GM11168 (cell line): Measurements from ENCODE around the gene FXYD3.
"Not testable (repeated sequence)": the region's sequence is repeated elsewhere in the genome, so short reads cannot be mapped to it uniquely, and the experiment has no call there.

Experiments used
- in situ Hi-C: fragments of 300-500 bp; cut with MboI; formaldehyde crosslinking; loops from one replicate; pipeline ENCODE4 v1.12.0; 2022; ENCODE audit warnings: low sequenced_read_pairs; ENCODE audit not compliant: unreplicated experiment

FXYD3 gene

DNA sequence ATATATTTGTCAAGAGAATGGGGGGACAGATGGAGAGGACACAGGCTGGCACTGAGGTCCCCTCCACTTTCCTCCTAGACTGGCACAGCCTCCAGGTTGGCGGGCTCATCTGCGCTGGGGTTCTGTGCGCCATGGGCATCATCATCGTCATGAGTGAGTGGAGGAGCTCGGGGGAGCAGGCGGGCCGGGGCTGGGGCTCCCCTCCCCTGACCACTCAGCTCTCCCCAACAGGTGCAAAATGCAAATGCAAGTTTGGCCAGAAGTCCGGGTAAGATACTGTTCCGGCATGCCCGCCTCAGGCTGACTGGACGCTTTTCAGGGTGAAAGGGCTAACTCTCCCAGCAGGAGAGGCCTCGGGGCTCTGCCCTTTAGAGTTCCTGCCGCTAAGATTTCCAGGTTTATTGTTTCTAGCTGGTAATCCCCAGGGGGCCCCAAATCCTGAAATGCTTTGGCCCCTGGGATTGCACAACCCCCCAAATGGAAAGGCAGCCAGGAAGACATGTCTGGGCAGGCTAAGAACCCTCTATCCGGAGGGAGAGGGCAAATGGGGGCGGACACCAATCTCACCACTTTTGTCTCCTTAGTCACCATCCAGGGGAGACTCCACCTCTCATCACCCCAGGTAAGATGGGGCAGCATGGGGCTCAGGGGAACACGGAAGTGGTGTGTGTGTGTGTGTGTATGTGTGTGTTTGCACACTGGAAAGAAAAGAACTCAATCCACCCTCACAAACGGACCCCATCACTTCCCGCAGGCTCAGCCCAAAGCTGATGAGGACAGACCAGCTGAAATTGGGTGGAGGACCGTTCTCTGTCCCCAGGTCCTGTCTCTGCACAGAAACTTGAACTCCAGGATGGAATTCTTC lies 7.3 kb downstream of the FXYD3 start:
- in situ Hi-C loops = no loop called here

DNA sequence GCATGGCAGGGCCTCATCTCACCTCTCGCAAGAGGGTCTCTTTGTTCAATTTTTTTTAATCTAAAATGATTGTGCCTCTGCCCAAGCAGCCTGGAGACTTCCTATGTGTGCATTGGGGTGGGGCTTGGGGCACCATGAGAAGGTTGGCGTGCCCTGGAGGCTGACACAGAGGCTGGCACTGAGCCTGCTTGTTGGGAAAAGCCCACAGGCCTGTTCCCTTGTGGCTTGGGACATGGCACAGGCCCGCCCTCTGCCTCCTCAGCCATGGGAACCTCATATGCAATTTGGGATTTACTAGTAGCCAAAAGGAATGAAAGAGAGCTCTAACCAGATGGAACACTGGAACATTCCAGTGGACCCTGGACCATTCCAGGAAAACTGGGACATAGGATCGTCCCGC lies 8.0 kb downstream of the FXYD3 start:
- in situ Hi-C loops = no loop called here

DNA sequence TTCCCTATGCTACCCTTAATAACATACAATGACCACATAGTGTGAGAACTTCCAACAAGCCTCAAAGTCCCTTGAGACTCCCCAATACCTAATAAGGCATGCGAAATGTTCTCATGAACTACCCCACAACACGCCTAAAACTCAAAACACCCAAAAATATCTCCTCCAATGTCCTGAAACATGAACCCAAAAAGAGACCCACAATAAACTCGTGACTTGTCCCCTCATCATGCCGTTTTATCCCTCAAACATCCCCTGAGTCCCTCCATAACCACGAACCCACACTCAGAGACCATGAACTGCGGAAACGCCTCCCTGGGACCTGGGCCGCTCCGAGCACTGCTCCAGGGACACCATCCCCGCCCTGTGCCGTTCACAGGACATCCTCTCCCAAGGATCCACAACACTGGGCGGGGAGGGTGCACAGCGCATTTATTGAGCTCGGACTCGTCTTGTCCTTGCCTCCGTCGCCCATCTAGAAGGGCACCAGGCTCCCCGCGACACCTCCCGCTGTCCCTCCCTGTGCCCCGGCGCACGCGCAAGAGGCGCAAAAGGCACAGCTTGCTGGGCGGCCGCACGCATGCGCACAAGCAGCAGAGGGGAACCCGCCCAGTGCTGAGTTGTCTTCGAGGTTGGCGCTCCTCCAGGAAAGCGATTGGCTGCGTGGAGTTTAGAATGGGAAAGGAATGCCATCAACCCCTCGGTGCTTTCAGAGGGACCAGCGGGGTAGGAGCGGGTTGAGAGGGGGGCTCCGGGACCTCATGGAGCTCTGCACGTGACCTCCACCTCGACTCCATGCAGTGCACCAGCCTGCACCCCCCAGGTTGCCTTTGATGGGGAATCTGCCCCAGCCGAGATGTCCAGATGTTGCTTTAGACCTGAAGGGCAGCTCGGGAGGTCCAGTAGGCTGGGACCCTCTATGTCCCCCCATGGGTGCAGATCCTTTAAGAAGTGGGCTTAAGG lies 8.8 kb downstream of the FXYD3 start:
- in situ Hi-C loops = no loop called here

DNA sequence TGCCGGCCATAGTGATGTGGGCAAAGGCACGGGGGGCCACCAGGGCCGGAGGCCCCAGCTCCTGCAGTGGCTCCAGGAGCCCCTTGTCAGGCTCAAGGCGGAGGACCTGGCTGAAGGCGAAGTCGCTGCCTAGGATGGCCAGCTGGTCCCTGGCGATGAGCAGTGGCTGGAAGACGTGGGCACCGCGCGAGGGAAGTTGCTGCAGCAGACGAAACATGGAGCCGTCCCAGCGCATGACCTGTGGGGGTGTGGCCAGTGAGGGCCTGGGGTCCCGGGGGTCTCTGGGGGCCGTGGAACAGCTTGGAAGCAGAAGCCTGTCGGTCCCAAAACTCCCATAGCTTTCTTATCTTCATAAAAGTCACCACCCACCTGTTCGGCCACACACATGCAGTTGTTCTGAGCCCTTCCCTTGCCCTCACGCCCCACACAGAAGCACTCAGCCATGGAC lies 9.7 kb downstream of the FXYD3 start:
- in situ Hi-C loops = no loop called here

DNA sequence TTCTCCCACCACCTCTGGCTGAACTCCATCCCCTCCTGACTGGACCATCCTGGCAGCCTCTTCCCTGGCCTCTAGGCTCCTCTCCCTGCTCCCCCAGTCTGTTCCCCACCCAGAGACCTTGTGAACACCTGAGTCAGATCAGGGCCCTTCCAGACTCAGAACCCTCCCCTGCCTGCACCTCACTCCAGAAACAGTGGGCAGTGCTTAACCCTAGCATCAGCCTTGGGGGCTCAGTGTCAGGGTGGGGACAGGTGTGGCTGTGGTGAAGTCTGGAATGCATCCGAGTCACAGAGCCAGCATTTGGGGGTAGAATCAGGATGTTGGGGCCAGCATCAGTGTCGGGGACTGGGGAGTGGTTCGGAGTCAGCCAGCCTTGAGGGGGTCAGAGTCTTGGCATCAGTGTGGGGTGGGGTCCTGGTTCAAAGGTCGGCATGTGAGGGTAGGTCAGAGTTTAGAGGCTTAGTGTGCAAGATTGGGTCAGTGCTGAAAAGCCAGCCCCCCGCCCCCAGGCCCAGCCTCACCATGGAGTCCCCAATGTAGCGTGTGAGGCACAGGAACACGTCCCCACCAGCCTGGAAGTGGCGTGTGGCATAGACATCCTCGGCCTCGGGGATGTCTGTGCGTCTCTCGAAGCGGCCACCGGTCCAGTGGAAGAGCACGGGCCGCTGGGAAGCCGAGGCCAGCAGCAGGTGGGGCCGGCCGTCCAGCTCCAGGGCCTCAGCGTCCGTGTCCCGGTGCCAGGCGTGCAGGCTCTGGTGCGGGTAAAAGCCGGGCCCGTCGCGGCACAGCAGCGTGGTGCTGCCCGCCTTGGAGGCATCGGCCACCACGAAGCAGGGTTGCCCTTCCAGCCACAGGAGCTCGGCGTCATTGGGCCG lies 10.4 kb downstream of the FXYD3 start:
- in situ Hi-C loops = no loop called here

DNA sequence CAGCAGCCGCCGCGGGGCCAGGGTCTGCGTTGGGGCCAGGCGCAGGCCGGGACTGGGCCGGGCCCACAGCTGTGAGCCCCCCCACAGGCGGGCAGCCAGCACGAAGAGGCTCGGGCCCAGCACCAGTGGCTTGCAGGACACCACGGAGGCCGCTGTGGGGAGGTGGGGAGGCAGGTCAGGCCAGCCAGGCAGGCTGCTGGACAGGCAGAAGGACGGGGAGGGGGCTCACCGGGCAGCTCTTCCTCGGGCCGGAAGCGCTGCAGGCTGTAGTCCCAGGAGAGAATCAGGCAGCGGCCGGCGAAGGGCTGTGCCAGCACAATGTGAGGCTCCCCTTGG lies 11.0 kb downstream of the FXYD3 start:
- in situ Hi-C loops = no loop called here

DNA sequence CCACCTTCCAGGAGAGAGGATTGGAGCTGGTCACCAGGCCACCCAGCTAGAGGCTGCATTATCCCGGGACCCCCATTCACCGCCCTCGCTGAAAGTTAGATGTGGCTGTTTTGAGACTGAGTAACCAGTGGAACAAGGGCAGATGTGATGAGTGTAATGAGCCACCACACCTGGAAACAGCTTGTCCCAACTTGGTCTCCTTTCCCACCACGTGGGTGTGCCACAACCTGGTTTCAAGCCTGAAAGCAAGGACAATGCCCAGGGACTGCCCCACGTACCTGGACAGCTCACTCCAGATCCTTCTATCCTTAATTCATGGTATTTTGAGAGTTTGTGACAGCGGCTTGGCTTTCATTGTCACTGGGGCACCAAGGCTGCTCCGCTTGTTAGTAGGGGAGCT lies 12.2 kb downstream of the FXYD3 start:
- in situ Hi-C loops = no loop called here

DNA sequence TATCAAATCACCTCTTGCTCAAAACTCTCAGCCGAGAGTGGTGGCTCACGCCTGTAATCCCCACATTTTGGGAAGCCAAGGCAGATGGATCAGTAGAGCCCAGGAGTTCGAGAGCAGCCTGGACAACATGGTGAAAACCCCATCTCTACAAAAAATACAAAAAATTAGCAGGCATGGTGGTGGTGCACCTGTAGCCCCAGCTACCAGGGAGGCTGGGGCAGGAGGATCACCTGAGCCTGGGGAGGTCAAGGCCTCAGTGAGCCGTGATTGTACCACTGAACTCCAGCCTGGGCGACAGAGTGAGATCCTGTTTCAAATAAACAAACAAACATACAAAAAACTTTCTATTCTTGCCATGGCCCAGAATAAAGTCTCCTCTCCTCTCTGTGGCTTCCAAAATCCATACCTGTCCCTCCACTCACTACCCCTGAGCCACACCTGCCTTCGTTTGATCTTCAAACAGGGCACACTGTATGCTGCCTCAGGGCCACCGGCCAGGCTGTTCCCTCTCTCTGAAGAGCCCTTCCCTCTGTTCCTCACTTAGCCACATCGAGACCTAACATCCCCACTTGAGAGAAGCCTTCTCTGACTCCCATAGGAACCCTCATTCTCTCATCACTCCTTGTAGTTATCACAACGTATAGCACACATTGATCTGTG lies 12.9 kb downstream of the FXYD3 start:
- in situ Hi-C loops = no loop called here

DNA sequence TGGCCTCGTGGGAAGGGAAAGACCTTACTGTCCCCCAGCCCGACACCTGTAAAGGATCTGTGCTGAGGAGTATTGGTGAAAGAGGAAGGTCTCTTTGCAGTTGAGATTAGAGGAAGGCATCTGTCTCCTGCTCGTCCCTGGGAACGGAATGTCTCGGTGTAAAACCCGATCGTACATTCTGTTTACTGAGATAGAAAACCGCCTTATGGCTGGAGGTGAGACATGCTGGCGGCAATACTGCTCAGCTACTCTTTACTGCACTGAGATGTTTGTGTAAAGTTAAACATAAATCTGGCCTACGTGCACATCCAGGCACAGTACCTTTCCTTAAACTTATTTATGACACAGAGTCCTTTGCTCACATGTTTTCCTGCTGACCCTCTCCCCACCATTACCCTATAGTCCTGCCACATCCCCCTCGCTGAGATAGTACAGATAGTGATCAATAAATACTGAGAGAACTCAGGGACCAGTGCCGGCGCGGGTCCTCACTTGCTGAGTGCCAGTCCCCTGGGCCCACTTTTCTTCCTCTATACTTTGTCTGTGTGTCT lies 14.2 kb downstream of the FXYD3 start:
- in situ Hi-C loops = not testable (repeated sequence)

DNA sequence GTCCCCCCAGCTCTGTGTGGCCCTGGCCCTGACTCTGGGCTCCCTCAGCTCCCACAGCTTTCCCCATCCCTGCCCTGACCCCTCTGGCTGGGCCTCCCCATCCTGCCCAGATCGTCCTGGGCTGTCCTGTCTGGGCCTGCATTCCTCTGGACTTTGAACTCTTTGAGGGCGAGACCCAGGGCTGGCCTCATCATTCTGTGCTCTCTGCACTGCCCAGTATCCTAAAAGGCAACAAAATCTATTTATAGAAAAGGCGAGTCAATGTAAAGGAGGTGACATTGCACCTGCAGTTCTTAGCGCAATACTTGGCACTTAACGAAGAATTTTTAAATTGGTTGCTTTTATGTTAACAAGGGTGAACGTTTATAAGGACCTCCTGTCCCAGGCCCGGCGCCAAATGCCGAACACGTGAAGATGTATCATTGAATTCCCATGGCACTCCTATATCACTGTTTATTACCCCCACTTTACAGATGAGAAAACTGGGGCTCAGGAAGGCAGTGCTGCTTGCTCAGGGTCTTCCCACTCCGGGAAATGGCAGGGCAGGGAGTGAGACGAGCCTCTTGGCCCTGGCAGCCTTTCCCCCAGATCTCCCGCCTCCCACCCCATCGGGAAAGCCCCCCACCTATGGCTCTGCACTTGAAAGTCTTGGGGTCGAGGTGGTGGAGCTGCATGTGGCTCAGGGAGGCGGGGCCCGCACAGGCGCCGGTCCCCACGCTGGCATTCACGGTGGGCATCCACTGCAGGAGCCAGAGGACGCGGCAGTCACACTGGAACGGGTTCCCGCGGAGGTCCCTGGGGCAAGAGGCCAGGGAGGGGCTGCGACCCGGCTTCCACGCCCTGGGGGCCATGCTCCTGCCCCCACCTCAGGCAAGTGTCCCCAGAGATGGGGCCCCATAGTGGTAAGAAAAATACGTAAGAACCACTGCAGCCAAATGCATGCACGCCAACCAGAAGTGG lies 15.4 kb downstream of the FXYD3 start:
- in situ Hi-C loops = no loop called here

DNA sequence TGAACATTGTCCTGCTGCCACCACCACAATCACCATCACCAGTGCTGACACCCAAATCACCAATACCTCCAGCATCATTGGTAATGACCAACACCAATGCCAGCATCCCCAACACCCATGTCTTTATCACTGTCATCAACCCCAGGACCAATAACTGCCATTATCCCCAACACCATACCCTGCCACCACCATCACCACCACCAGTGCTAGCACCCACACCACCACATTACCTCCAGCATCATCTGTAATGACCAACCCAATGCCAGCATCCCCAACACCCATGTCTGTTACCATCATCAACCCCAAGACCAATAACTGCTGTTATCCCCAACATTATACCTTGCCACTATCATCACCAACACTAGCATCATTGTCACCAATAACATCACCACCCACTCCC lies 16.6 kb downstream of the FXYD3 start:
- in situ Hi-C loops = no loop called here

DNA sequence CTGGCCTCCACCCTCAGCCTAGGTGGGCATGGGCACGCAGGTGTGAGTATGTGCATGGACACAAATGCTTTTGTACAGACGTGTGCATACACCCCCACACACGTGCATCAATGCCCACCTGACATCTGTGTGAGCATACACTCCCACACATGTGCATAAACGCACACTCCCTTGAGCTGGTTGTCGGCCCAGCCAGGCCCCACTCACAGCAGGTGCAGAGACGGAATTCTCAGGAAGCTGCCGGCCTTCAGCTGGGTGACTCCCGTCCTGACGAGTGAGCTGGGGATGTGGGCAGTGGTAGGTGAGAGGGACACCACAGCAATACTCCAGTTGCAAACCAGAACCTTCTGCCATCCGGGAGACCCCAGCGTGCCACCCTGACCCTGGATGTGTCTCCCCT lies 18.2 kb downstream of the FXYD3 start:
- in situ Hi-C loops = no loop called here

DNA sequence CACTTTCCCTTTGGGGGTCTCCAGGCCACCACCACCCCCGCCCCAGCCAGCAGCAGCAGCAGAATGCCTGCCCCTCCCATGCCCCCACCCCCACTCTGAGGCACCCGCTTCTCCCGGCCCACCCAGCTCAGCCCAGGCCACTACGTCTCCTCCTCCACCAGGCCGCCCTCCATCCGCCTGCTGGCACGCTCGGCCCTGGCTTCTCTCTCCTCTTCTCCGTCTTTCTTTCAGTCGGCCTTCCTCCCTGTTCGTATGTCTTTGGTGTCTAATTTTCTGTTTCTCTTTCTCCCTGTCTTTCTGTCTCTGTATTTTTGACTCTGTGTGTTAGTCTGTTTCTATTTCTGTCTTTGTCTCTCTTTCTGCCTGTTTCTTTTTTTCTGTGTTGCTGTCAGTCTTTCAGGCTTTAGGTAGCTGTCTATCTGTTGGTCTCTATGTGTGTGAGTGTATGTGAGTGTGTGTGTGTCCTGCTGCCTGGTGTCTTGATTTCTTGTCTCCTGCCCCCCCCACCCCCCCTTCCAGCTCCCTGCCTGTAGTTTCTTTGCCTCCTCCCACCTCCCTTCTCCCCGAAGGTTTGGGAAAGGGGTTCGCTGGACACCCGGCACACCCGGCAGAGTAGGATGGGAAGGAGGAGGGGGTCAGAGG lies 19.1 kb downstream of the FXYD3 start, which contains the start of gene LGI4:
Gene LGI4 (minus strand): TSS at position 459 of the 642 bp plus-strand sequence. CDS start 379 bp downstream, at position 80.
- in situ Hi-C loops = no loop called here

DNA sequence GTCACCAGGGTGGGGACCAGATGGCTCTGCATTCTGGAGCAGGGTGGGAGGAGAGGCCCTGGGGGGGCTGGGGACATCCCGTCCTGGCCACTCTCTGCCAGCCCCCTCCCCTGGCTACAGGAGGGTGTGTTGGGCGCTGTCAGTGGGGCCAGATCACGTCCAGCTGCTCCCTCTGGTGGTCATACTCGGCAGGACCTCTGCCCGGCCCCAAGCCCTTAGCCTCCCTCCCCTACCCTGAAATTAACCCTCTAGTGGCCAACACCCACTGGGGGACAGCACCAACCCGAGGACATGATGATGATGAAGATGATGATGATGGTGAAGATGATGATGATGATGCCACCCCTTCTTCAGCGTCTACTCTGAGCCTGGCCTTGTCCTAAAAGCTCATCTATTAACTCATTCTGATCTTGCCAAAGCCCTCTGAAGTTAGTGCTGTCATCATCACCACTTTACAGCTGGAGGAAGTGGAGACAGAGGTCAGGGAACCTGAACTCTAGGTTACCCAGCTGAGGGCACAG lies 19.8 kb downstream of the FXYD3 start:
- in situ Hi-C loops = no loop called here

DNA sequence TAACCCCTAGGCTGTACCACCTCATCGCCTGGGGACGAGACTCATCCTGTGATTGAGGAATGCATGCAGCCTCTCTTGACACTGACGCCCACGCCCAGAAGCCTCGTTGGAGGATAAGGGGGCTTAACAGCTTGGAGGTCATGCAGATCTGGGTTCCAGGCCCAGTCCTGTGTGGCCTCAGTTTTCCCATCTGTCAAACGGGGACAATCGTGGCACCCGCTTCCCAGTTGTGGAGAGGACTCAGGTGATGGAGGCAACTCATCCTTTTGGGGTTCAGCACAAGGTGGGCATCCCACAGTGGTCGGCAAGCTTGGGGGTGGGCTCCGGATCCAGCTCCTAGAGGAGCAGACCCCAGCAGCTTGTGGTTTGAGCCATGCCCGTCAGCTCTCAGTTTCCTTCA lies 20.6 kb downstream of the FXYD3 start:
- in situ Hi-C loops = no loop called here

DNA sequence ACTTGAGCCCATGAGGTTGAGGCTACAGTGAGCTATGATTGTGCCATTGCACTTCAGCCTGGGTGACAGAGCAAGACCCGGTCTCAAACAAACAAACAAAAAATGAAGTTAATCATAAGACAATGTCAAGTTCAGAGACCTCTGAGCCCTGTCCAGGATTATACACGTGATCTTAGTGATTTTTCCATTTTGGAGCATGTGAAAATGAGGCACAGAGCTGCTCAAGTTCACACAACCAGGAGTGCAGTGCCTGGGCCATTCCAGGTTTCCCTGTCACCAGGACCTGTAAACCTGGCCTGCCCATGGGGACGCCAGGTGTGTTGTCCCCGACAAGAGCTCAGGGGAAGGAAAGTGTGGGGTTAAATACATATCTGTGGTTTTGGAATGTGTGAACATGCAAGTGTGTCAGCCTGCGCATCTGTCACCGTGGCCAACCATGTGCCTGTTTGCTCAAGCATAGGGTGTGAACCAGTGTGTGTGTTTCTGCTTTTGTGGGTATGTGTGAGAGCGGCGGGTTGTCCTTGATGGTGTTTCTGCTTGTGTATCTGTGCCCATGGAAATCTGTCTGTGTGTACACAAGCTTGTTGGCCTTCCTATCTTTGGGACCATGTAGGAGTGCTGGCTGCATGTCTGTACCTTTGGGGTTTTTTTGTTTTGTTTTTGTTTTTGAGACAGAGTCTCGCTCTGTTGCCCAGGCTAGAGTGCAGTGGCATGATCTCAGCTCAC lies 21.5 kb downstream of the FXYD3 start:
- in situ Hi-C loops = no loop called here

DNA sequence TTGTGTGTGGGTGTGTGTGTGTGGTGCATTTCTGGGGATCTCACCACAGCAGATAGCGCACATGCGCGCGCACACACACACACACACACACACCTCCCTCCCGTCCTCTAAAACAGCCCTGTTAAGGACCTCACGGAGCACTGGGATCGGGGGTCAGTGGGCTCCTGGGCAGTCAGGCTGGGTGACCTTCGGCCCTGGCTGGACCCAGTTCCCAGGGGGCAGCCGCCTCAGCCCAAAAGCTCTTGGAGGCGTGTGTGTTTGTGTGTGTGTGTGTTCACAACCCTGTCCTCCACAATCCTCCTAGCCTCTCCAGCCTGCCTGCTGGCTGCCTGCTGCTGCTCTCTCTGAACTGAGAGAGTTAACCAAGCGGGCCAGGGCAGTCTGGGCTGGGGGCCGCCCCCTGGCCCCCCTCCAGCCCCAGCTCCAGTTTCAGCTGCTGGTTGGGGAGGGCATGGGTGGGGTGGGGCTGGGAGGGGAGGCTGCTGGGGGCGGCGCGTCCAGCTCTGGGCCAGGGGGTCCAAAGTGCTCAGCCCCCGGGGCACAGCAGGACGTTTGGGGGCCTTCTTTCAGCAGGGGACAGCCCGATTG lies 22.8 kb downstream of the FXYD3 start, which contains the start of gene FXYD1:
Gene FXYD1 (plus strand): TSS at position 520 of the 588 bp plus-strand sequence. CDS start 1,256 bp downstream, outside the sequence.
- in situ Hi-C loops = no loop called here
